ENCODE measurements around the gene CEBPE.

The CEBPE gene

DNA sequence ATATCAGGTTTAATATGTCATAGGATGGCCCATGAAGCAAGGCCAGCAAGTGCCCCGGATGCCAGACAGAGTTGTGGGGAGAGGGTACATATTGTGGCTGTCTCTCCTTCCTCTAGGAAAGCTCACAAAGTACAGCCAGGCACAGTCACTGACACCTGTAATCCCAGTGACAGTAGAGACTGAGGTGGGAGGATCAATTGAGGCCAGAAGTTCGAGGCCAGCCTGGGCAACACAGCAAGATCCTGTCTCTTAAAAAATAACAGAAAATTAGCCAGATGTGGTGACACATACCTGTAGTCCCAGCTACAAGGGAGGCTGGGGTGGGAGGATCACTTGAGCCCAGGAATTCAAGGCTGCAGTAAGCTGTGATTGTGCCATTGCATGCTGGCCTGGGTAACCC, 32.3 kb upstream of the CEBPE start:
- TF ChIP-seq, protein P1, sequence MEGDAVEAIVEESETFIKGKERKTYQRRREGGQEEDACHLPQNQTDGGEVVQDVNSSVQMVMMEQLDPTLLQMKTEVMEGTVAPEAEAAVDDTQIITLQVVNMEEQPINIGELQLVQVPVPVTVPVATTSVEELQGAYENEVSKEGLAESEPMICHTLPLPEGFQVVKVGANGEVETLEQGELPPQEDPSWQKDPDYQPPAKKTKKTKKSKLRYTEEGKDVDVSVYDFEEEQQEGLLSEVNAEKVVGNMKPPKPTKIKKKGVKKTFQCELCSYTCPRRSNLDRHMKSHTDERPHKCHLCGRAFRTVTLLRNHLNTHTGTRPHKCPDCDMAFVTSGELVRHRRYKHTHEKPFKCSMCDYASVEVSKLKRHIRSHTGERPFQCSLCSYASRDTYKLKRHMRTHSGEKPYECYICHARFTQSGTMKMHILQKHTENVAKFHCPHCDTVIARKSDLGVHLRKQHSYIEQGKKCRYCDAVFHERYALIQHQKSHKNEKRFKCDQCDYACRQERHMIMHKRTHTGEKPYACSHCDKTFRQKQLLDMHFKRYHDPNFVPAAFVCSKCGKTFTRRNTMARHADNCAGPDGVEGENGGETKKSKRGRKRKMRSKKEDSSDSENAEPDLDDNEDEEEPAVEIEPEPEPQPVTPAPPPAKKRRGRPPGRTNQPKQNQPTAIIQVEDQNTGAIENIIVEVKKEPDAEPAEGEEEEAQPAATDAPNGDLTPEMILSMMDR (IDR thresholded peaks at IDR 0.05): no peak
- no peak overlapping the region for H3K4me3 ChIP-seq (ENCODE audit: low read depth, low read length)
- H2AFZ ChIP-seq: no peak overlapping the region
- H3K4me2 ChIP-seq (ENCODE audit: low read length): no peak overlapping the region
- H3K9me3 ChIP-seq (ENCODE audit: control insufficient read depth, low read length): no peaks in the 10 kb centered on the region
- H3K79me2 ChIP-seq: peaks cover 21% of the 10 kb centered on the region
- no peak overlapping the region for H3K9ac ChIP-seq
- peaks cover 49% of the 10 kb centered on the region for H3K4me1 ChIP-seq
- H3K27me3 ChIP-seq (ENCODE audit: control insufficient read depth, insufficient read depth, low read length): no peaks in the 10 kb centered on the region
- H3K27ac ChIP-seq: peak overlapping the region; percentile 20
- H3K36me3 ChIP-seq (ENCODE audit: control insufficient read depth, insufficient read depth, low read length): no peaks in the 10 kb centered on the region

DNA sequence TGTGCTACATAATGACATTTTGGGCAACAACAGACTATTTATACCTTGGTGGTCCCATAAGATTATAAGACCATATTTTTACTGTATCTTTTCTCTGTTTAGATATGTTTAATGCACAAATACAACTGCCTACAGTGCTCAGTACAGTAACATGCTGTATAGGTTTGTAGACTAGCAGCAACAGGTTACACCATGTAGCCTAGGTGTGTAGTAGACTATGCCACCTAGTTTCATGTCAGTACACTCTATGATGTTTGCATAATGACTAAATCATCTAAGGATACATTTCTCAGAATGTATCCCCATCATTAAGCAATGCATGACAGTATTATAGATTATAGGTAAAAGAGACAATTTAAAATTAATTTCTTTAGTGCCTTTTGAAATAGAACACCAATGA, 30.7 kb upstream of the CEBPE start:
- peaks cover 49% of the 10 kb centered on the region for H3K4me1 ChIP-seq
- no peak overlapping the region for H3K4me3 ChIP-seq (ENCODE audit: low read depth, low read length)
- H3K36me3 ChIP-seq (ENCODE audit: control insufficient read depth, insufficient read depth, low read length): no peaks in the 10 kb centered on the region
- H3K9ac ChIP-seq: no peak overlapping the region
- peaks cover 26% of the 10 kb centered on the region for H3K79me2 ChIP-seq
- H2AFZ ChIP-seq: no peak overlapping the region
- no peak overlapping the region for H3K4me2 ChIP-seq (ENCODE audit: low read length)
- no peaks in the 10 kb centered on the region for H3K9me3 ChIP-seq (ENCODE audit: control insufficient read depth, low read length)
- H3K27me3 ChIP-seq (ENCODE audit: control insufficient read depth, insufficient read depth, low read length): no peaks in the 10 kb centered on the region
- TF ChIP-seq, protein P1 (IDR thresholded peaks at IDR 0.05): no peak
- peak overlapping the region; percentile 33 for H3K27ac ChIP-seq

DNA sequence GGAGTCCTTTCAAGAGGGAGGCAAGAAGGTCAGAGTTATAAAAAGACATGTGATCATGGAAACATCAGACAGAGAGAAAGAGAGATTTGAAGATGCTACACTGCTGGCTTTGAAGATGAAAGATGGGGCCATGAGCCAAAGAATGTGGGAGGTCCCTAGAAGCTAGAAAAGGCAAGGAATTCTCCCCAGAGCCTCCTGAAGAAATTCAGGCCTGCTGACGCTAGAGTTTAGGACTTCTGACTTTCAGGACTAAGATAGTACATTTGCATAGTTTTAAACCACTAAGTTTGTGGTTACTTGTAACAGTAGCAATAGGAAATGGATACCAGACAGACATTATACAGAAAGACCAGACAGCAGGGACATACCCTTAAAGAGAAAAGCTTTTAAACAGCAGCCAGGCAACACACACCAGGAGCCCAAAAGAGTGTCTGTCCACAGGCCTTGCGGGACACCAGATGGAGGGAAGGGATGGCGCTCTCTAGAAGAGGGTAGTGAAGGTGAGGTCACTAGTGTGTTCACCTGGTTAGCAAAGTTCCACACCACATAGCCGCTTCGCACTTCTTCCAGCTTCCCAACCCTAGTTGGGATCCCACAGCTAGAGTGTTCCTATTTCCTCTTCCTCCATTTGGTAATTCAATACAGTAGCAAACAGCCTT, 29.7 kb upstream of the CEBPE start:
- no peaks in the 10 kb centered on the region for H3K27me3 ChIP-seq (ENCODE audit: control insufficient read depth, insufficient read depth, low read length)
- TF ChIP-seq, protein P1 (IDR thresholded peaks at IDR 0.05): no peak
- H3K36me3 ChIP-seq (ENCODE audit: control insufficient read depth, insufficient read depth, low read length): no peaks in the 10 kb centered on the region
- no peak overlapping the region for H3K4me2 ChIP-seq (ENCODE audit: low read length)
- H3K9me3 ChIP-seq (ENCODE audit: control insufficient read depth, low read length): no peaks in the 10 kb centered on the region
- peak overlapping the region; percentile 64 for H3K27ac ChIP-seq
- peaks cover 39% of the 10 kb centered on the region for H3K4me1 ChIP-seq
- H3K9ac ChIP-seq: no peak overlapping the region
- peaks cover 25% of the 10 kb centered on the region for H3K79me2 ChIP-seq
- no peak overlapping the region for H2AFZ ChIP-seq
- no peak overlapping the region for H3K4me3 ChIP-seq (ENCODE audit: low read depth, low read length)

DNA sequence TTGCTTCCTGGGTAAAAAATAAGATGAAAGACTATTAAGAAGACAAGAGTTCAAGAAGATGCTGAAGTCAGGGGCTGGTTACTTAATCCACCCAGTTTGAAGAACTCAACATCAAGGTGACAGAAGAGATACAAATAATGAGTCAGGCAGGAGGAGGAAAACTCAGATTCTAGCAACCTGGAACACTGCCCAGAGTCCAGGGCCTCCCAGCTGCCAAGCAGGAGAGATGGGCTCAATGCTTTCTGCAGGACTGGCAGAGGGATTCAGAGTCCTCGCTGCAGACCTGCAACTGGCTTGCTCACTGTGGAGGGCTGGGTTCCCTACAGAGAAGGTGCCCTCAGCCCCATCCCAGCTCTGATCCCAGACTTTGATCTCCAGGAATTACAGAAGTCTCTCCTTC, 28.6 kb upstream of the CEBPE start:
- Histone ChIP-seq H3K4me2 (ENCODE audit: low read length) (peak overlapping the region; percentile 14), H3K27me3 (ENCODE audit: control insufficient read depth, insufficient read depth, low read length) (no peaks in the 10 kb centered on the region), H2AFZ (no peak overlapping the region), H3K4me1 (peaks cover 37% of the 10 kb centered on the region), H3K9ac (no peak overlapping the region), H3K4me3 (ENCODE audit: low read depth, low read length) (no peak overlapping the region), H3K79me2 (peaks cover 19% of the 10 kb centered on the region), H3K36me3 (ENCODE audit: control insufficient read depth, insufficient read depth, low read length) (no peaks in the 10 kb centered on the region), H3K9me3 (ENCODE audit: control insufficient read depth, low read length) (no peaks in the 10 kb centered on the region), H3K27ac (peak overlapping the region; percentile 64)
- TF ChIP-seq, protein P1 (IDR thresholded peaks at IDR 0.05): no peak

DNA sequence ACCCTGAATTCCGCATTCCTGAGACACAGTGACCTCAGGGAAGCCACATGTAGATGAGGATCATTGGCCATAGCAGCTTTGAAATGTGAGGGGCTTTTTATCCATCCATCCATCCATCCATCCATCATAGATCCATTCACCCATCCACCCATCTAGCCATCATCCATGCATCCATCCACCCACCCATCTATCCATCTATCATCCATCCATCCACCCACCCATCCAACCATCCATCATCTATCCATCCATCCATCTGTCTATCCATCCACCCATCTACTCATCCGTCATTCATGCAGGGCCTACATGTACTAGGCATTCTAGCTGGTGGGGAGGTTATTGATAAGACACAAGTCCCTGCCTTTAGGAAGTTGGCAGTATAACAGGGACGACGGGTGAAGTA, 27.9 kb upstream of the CEBPE start:
- Histone ChIP-seq H3K4me1 (peaks cover 44% of the 10 kb centered on the region), H3K79me2 (peaks cover 21% of the 10 kb centered on the region)

More for the DNA sequence above, 27.9 kb upstream of the CEBPE start:
- H3K4me2 ChIP-seq (ENCODE audit: low read length): no peak overlapping the region
- no peak overlapping the region for H3K9ac ChIP-seq
- TF ChIP-seq, protein P1 (IDR thresholded peaks at IDR 0.05): no peak
- no peaks in the 10 kb centered on the region for H3K9me3 ChIP-seq (ENCODE audit: control insufficient read depth, low read length)
- no peak overlapping the region for H2AFZ ChIP-seq
- H3K36me3 ChIP-seq (ENCODE audit: control insufficient read depth, insufficient read depth, low read length): no peaks in the 10 kb centered on the region
- H3K27me3 ChIP-seq (ENCODE audit: control insufficient read depth, insufficient read depth, low read length): no peaks in the 10 kb centered on the region
- H3K4me3 ChIP-seq (ENCODE audit: low read depth, low read length): no peak overlapping the region
- peak overlapping the region; percentile 64 for H3K27ac ChIP-seq

All from parathyroid adenoma (tissue), 2 donors.